Stimulated activated memory B cell treated with anti-CD40 and anti-IgM and Interleukin-4, amounts not matched to agents 10 μg/mL and 1 μg/mL and 100 μg/mL, for 72 hours (primary cell): ENCODE data around the gene BLACAT1.
"Not testable (repeated sequence)": the region's sequence is repeated elsewhere in the genome, so short reads cannot be mapped to it uniquely, and the experiment has no call there.

Experiments
- ATAC-seq: fragments of 150-1000 bp; cut with Tn5 transposase; 2 replicates; pipeline ENCODE4 v1.10.0; 2021
- H3K27ac Mint-ChIP-seq: one replicate; pipeline ENCODE4 v1.8.0; 2022; ENCODE audit warnings: mild to moderate bottlenecking, mixed read lengths
- H3K27me3 Mint-ChIP-seq: one replicate; pipeline ENCODE4 v1.8.0; 2022; ENCODE audit warnings: mixed read lengths
- H3K36me3 Mint-ChIP-seq: one replicate; pipeline ENCODE4 v1.8.0; 2022; ENCODE audit warnings: mixed read lengths
- H3K4me1 Mint-ChIP-seq: one replicate; pipeline ENCODE4 v1.8.0; 2022; ENCODE audit warnings: mixed read lengths
- H3K4me3 Mint-ChIP-seq: one replicate; pipeline ENCODE4 v1.8.0; 2022; ENCODE audit warnings: mild to moderate bottlenecking, moderate library complexity, mixed read lengths
- H3K9me3 Mint-ChIP-seq: one replicate; pipeline ENCODE4 v1.8.0; 2022; ENCODE audit warnings: mixed read lengths

Gene BLACAT1

GRCh38 chr1:205423814-205424399, 31.9 kb downstream of the BLACAT1 start:
- H3K4me1 Mint-ChIP-seq: peaks cover 6% of the 10 kb centered on the region
- ATAC-seq: no peak
- no peaks in the 10 kb centered on the region for H3K36me3 Mint-ChIP-seq
- H3K27me3 Mint-ChIP-seq: no peaks in the 10 kb centered on the region
- H3K4me3 Mint-ChIP-seq: no peak overlapping the region
- no peaks in the 10 kb centered on the region for H3K9me3 Mint-ChIP-seq
- no peak overlapping the region for H3K27ac Mint-ChIP-seq

- Mint-ChIP-seq H3K4me1 (peaks cover 6% of the 10 kb centered on the region), H3K36me3 (no peaks in the 10 kb centered on the region), H3K27me3 (no peaks in the 10 kb centered on the region), H3K27ac (no peak overlapping the region), H3K4me3 (no peak overlapping the region), H3K9me3 (no peaks in the 10 kb centered on the region)
- no peak for ATAC-seq
Observed at GRCh38 chr1:205422993-205423642, 32.7 kb downstream of the BLACAT1 start.

- Mint-ChIP-seq H3K36me3 (no peaks in the 10 kb centered on the region), H3K27ac (no peak within 1 kb of the TSS)
Observed at GRCh38 chr1:205421798-205422197, 34.0 kb downstream of the BLACAT1 start, which contains the start of gene LEMD1. Gene LEMD1, minus strand, starts transcription at chr1:205422056. Its CDS starts 1,520 bp downstream, at chr1:205420536.

DNA sequence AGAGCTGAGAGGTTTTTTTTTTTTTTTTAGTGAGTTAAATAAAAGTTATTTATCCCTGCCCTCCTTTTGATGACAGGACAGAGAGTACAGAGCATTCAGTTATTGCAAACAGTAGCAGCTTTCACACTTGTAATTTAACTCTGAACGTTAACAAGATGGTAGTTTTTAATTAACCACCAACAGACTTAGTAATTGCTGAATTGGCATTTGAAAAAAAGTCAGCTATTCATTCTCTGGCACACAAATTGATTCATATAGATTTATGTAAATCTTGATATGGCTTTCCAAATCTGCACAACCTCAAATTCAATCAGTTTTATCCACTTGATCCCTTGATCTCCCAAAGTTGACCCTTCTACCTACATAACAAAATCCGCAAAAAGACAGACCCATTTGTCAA, 34.9 kb downstream of the BLACAT1 start:
- no peak overlapping the region for H3K4me3 Mint-ChIP-seq
- ATAC-seq: no peak
- no peak overlapping the region for H3K27ac Mint-ChIP-seq
- H3K36me3 Mint-ChIP-seq: no peaks in the 10 kb centered on the region
- no peaks in the 10 kb centered on the region for H3K9me3 Mint-ChIP-seq
- H3K27me3 Mint-ChIP-seq: no peaks in the 10 kb centered on the region
- no peaks in the 10 kb centered on the region for H3K4me1 Mint-ChIP-seq

More at GRCh38 chr1:205421798-205422197, 34.0 kb downstream of the BLACAT1 start, which contains the start of gene LEMD1:
- no peaks in the 10 kb centered on the region for H3K27me3 Mint-ChIP-seq
- H3K4me1 Mint-ChIP-seq: peaks cover 6% of the 10 kb centered on the region
- ATAC-seq: no peak
- no peaks in the 10 kb centered on the region for H3K9me3 Mint-ChIP-seq
- no peak within 1 kb of the TSS for H3K4me3 Mint-ChIP-seq

- Mint-ChIP-seq H3K27ac (no peak overlapping the region), H3K36me3 (no peaks in the 10 kb centered on the region), H3K27me3 (no peaks in the 10 kb centered on the region), H3K9me3 (no peaks in the 10 kb centered on the region), H3K4me3 (no peak overlapping the region), H3K4me1 (no peaks in the 10 kb centered on the region)
- no peak for ATAC-seq
Observed at GRCh38 chr1:205417870-205418635, 37.8 kb downstream of the BLACAT1 start.

GRCh38 chr1:205416322-205416721, 39.5 kb downstream of the BLACAT1 start:
- no peak for ATAC-seq
- H3K9me3 Mint-ChIP-seq: no peaks in the 10 kb centered on the region
- no peaks in the 10 kb centered on the region for H3K36me3 Mint-ChIP-seq
- H3K27me3 Mint-ChIP-seq: peaks cover 5% of the 10 kb centered on the region
- H3K27ac Mint-ChIP-seq: no peak overlapping the region
- no peak overlapping the region for H3K4me3 Mint-ChIP-seq
- no peaks in the 10 kb centered on the region for H3K4me1 Mint-ChIP-seq

GRCh38 chr1:205410581-205411298, 45.1 kb downstream of the BLACAT1 start:
- Mint-ChIP-seq H3K9me3 (no peaks in the 10 kb centered on the region), H3K4me1 (no peaks in the 10 kb centered on the region), H3K27ac (no peak overlapping the region), H3K4me3 (no peak overlapping the region), H3K27me3 (peaks cover 32% of the 10 kb centered on the region), H3K36me3 (no peaks in the 10 kb centered on the region)
- no peak for ATAC-seq

GRCh38 chr1:205407970-205408369, 47.9 kb downstream of the BLACAT1 start:
- H3K9me3 Mint-ChIP-seq: peaks cover 2% of the 10 kb centered on the region
- no peaks in the 10 kb centered on the region for H3K4me1 Mint-ChIP-seq
- ATAC-seq: no peak
- H3K27ac Mint-ChIP-seq: no peak overlapping the region
- H3K27me3 Mint-ChIP-seq: peaks cover 32% of the 10 kb centered on the region
- no peak overlapping the region for H3K4me3 Mint-ChIP-seq
- no peaks in the 10 kb centered on the region for H3K36me3 Mint-ChIP-seq

- ATAC-seq, H3K4me1 Mint-ChIP-seq, H3K36me3 Mint-ChIP-seq, H3K27ac Mint-ChIP-seq, H3K9me3 Mint-ChIP-seq, H3K4me3 Mint-ChIP-seq: not testable (repeated sequence)
- H3K27me3 Mint-ChIP-seq: peaks cover 26% of the 10 kb centered on the region
Observed at GRCh38 chr1:205406252-205406651, 49.6 kb downstream of the BLACAT1 start.
